HepG2 (cell line): ENCODE results near the gene CYB5R2.

Experiments
- ASH2L ChIP-seq: fragments of 300-600, 200-600 bp; sonication (generic); IDR thresholded peaks from 2 replicates; pipeline ENCODE4 v1.7.0; 2017; ENCODE audit warnings: low read depth, mild to moderate bottlenecking, moderate library complexity, mixed read lengths, low read length; ENCODE audit not compliant: insufficient read length
- CTCF ChIP-seq: sonication (generic); formaldehyde crosslinking; IDR thresholded peaks from 2 replicates; pipeline ENCODE4 v1.5.0; 2020; ENCODE audit warnings: mild to moderate bottlenecking, missing genetic modification reagents, moderate library complexity
- ELF4 ChIP-seq: sonication (generic); formaldehyde crosslinking; IDR thresholded peaks from 2 replicates; pipeline ENCODE4 v1.5.0; 2020; ENCODE audit warnings: missing genetic modification reagents, mild to moderate bottlenecking, moderate library complexity, borderline replicate concordance
- NCOR1 ChIP-seq: fragments of 200-600 bp; sonication (generic); IDR thresholded peaks from 2 replicates; pipeline ENCODE4 v1.7.0; 2017; ENCODE audit warnings: antibody characterized with exemption, low read length, borderline replicate concordance
- SATB2 ChIP-seq: sonication (generic); formaldehyde crosslinking; IDR thresholded peaks from 2 replicates; pipeline ENCODE4 v1.5.0; 2020; ENCODE audit warnings: missing genetic modification reagents
- ZBTB21 ChIP-seq: sonication (generic); formaldehyde crosslinking; IDR thresholded peaks from 2 replicates; pipeline ENCODE4 v1.4.0; 2020; ENCODE audit warnings: missing genetic modification reagents
- ZNF24 ChIP-seq: fragments of 450-650 bp; IDR thresholded peaks from 2 replicates; pipeline ENCODE4 v1.6.1; 2017; ENCODE audit warnings: antibody characterized with exemption, mild to moderate bottlenecking
- TF ChIP-seq, protein P1 (sequence below): sonication (generic); formaldehyde crosslinking; IDR thresholded peaks from 2 replicates; pipeline ENCODE4 v1.4.0; 2020; ENCODE audit warnings: missing genetic modification reagents
- TF ChIP-seq, protein P2 (sequence below): sonication (generic); formaldehyde crosslinking; IDR thresholded peaks from 2 replicates; pipeline ENCODE4 v1.8.0; 2022; ENCODE audit warnings: low read depth, missing genetic modification reagents

- TF ChIP-seq NCOR1: no peak
- no peak for TF ChIP-seq ZNF24
- TF ChIP-seq CTCF (CRISPR knock-in tag): no peak
- no peak for TF ChIP-seq ASH2L
- TF ChIP-seq, protein P1, sequence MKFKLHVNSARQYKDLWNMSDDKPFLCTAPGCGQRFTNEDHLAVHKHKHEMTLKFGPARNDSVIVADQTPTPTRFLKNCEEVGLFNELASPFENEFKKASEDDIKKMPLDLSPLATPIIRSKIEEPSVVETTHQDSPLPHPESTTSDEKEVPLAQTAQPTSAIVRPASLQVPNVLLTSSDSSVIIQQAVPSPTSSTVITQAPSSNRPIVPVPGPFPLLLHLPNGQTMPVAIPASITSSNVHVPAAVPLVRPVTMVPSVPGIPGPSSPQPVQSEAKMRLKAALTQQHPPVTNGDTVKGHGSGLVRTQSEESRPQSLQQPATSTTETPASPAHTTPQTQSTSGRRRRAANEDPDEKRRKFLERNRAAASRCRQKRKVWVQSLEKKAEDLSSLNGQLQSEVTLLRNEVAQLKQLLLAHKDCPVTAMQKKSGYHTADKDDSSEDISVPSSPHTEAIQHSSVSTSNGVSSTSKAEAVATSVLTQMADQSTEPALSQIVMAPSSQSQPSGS (CRISPR knock-in tag): no peak
- no peak for TF ChIP-seq ZBTB21
- TF ChIP-seq SATB2: no peak
- TF ChIP-seq, protein P2, sequence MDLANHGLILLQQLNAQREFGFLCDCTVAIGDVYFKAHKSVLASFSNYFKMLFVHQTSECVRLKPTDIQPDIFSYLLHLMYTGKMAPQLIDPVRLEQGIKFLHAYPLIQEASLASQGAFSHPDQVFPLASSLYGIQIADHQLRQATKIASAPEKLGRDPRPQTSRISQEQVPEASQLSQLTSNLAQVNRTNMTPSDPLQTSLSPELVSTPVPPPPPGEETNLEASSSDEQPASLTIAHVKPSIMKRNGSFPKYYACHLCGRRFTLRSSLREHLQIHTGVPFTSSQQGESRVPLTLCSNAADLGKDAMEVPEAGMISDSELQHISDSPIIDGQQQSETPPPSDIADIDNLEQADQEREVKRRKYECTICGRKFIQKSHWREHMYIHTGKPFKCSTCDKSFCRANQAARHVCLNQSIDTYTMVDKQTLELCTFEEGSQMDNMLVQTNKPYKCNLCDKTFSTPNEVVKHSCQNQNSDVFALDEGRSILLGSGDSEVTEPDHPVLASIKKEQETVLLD (CRISPR knock-in tag): no peak
- no peak for TF ChIP-seq ELF4 (CRISPR knock-in tag)
These were observed 23.1 kb upstream of the CYB5R2 start for GRCh38 chr11:7696424-7696823.
